Parathyroid adenoma (tissue), 2 donors: ENCODE data around the gene MTIF3.

Experiments used
- H2AFZ ChIP-seq: fragments of 300-600 bp; sonication (generic); one replicate; pipeline ENCODE4 v1.7.0; 2017; ENCODE audit warnings: antibody characterized with exemption, mild to moderate bottlenecking
- H3K27ac ChIP-seq: fragments of 300-600 bp; sonication (generic); one replicate; pipeline ENCODE4 v1.7.0; 2017
- H3K27me3 ChIP-seq: fragments of 300-600 bp; sonication (generic); one replicate; pipeline ENCODE4 v1.7.0; 2017; ENCODE audit warnings: low read length; ENCODE audit not compliant: control insufficient read depth, insufficient read depth
- H3K36me3 ChIP-seq: fragments of 300-600 bp; sonication (generic); one replicate; pipeline ENCODE4 v1.7.0; 2017; ENCODE audit warnings: low read length; ENCODE audit not compliant: control insufficient read depth, insufficient read depth
- H3K4me1 ChIP-seq: fragments of 300-600 bp; sonication (generic); one replicate; pipeline ENCODE4 v1.7.0; 2017; ENCODE audit warnings: control low read depth
- H3K4me2 ChIP-seq: fragments of 300-600 bp; sonication (generic); one replicate; pipeline ENCODE4 v1.7.0; 2017; ENCODE audit warnings: low read length
- H3K4me3 ChIP-seq: fragments of 300-600 bp; sonication (generic); one replicate; pipeline ENCODE4 v1.7.0; 2017; ENCODE audit warnings: low read depth, low read length
- H3K79me2 ChIP-seq: fragments of 300-600 bp; sonication (generic); one replicate; pipeline ENCODE4 v1.7.0; 2017; ENCODE audit warnings: control low read depth
- H3K9ac ChIP-seq: fragments of 300-600 bp; sonication (generic); one replicate; pipeline ENCODE4 v1.7.0; 2017; ENCODE audit warnings: mild to moderate bottlenecking
- H3K9me3 ChIP-seq: fragments of 300-600 bp; sonication (generic); one replicate; pipeline ENCODE4 v1.7.0; 2017; ENCODE audit warnings: low read length; ENCODE audit not compliant: control insufficient read depth
- TF ChIP-seq, protein P1 (sequence below): fragments of 300-600 bp; sonication (generic); IDR thresholded peaks from one replicate; pipeline ENCODE4 v1.7.0; 2017; ENCODE audit warnings: antibody characterized with exemption, mild to moderate bottlenecking
- donor health status: primary hyperparathyroidism.

MTIF3 gene

DNA sequence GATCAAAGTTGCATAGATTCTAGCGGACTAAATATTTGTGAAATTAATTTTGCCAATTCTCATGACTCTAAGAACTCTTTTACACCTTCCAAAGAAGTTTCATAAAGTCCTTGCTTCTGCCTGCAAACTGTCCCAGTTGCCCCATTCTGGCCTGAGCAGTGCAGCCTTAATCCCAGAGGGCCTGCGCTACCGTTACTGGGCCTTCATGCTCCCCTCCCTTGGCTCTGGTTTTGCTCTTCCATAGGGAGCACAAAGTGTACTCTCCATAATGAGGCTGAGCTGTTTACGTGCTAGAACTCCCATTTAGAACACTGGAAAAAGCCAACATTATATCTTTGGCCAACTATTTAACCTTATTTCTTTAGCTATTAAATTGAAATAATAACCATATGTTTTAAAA lies 2.1 kb downstream of the MTIF3 start:
- peaks cover 10% of the 10 kb centered on the region for H3K79me2 ChIP-seq
- no peak overlapping the region for H2AFZ ChIP-seq
- no peaks in the 10 kb centered on the region for H3K27me3 ChIP-seq
- H3K4me1 ChIP-seq: peaks cover 4% of the 10 kb centered on the region
- TF ChIP-seq, protein P1, sequence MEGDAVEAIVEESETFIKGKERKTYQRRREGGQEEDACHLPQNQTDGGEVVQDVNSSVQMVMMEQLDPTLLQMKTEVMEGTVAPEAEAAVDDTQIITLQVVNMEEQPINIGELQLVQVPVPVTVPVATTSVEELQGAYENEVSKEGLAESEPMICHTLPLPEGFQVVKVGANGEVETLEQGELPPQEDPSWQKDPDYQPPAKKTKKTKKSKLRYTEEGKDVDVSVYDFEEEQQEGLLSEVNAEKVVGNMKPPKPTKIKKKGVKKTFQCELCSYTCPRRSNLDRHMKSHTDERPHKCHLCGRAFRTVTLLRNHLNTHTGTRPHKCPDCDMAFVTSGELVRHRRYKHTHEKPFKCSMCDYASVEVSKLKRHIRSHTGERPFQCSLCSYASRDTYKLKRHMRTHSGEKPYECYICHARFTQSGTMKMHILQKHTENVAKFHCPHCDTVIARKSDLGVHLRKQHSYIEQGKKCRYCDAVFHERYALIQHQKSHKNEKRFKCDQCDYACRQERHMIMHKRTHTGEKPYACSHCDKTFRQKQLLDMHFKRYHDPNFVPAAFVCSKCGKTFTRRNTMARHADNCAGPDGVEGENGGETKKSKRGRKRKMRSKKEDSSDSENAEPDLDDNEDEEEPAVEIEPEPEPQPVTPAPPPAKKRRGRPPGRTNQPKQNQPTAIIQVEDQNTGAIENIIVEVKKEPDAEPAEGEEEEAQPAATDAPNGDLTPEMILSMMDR: no peak
- H3K4me3 ChIP-seq: no peak overlapping the region
- no peak overlapping the region for H3K27ac ChIP-seq
- no peaks in the 10 kb centered on the region for H3K36me3 ChIP-seq
- H3K9ac ChIP-seq: no peak overlapping the region
- H3K4me2 ChIP-seq: peak overlapping the region; percentile 6
- no peaks in the 10 kb centered on the region for H3K9me3 ChIP-seq

DNA sequence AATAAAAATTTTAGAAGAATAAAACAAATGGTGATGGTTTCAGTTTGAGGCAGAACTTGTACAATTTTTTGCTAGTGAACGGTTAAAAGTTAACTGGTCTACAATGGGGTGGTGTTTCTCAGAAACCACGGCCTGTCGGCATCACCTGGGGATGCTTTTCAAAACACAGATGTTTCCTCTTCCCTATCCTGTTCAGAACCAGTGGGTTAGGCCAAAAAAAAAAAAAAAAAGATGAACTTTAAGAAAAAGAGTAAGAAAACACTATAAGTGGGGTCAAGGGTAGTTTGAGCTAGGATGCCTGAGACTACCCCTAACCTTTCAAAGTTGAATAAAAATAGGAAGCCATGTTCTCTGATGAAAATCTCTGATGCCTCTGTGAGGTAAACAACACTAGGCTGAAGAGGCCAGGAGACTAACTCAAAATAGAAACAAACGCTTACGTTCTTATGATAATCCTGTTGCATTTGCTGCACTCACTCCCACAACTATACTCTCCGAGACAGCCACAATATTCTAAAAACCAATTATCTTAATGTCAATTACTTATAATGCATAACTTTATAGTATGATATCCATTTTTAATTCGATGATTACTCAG lies 3.3 kb downstream of the MTIF3 start:
- Histone ChIP-seq H3K4me3 (no peak overlapping the region), H3K9me3 (no peaks in the 10 kb centered on the region), H3K79me2 (peaks cover 10% of the 10 kb centered on the region), H3K9ac (no peak overlapping the region), H3K27ac (no peak overlapping the region), H2AFZ (no peak overlapping the region), H3K4me1 (peaks cover 4% of the 10 kb centered on the region), H3K27me3 (no peaks in the 10 kb centered on the region), H3K4me2 (peak overlapping the region; percentile 23), H3K36me3 (no peaks in the 10 kb centered on the region)
- TF ChIP-seq, protein P1: no peak

DNA sequence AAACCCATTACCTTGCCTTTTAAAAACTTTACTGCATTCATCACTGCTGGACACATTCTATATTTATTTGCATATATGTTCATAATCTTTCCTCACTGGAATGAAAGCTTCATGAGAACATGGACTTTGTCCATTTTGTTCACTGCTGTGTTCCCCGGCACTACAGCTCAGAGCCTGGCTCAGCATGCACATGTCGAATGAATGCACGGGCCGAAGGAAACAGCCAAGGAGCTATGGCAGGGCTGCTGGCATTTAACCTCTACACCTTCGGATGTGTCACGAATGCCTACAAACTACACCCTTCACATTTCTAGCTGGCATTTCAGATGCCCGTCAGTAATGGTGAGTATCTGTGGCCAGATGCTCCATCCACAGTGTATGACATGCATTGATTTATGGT lies 7.6 kb downstream of the MTIF3 start:
- no peak overlapping the region for H3K4me2 ChIP-seq
- H3K9me3 ChIP-seq: no peaks in the 10 kb centered on the region
- no peak overlapping the region for H3K9ac ChIP-seq
- H2AFZ ChIP-seq: no peak overlapping the region
- no peaks in the 10 kb centered on the region for H3K4me1 ChIP-seq
- peaks cover 2% of the 10 kb centered on the region for H3K79me2 ChIP-seq
- H3K27me3 ChIP-seq: no peaks in the 10 kb centered on the region
- H3K4me3 ChIP-seq: no peak overlapping the region
- TF ChIP-seq, protein P1: no peak
- H3K36me3 ChIP-seq: no peaks in the 10 kb centered on the region
- no peak overlapping the region for H3K27ac ChIP-seq

DNA sequence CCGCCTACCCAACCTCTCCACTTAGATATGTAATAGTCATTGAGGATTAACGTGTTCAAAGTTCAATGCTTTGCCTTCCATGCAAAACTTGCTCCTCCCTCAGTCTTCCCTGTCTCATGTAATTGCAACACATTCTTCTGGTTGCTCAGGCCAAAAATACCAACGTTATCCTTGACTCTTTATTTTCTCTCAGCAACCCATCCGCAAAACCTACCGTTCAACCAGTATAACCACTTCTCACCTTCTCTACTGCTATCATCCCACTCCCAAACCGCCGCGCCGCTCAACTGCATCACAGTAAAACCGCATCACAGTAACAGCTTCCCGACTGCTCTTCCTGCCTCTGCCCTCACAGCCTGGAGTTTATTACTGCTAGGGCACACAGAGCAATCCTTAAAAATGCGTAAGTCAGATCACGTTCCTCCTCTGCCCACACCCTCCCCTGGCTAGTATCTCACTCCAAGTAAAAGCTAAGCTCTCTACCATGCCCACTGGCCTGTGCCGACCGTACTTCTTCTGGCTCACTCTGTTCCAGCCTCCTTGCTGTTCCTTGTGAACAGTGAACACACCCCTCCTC lies 8.2 kb downstream of the MTIF3 start:
- Histone ChIP-seq H3K27ac (no peak overlapping the region), H2AFZ (no peak overlapping the region), H3K27me3 (no peaks in the 10 kb centered on the region), H3K4me3 (no peak overlapping the region), H3K4me2 (no peak overlapping the region), H3K4me1 (no peaks in the 10 kb centered on the region), H3K9me3 (no peaks in the 10 kb centered on the region), H3K79me2 (peaks cover 2% of the 10 kb centered on the region), H3K9ac (no peak overlapping the region), H3K36me3 (no peaks in the 10 kb centered on the region)
- TF ChIP-seq, protein P1: no peak

DNA sequence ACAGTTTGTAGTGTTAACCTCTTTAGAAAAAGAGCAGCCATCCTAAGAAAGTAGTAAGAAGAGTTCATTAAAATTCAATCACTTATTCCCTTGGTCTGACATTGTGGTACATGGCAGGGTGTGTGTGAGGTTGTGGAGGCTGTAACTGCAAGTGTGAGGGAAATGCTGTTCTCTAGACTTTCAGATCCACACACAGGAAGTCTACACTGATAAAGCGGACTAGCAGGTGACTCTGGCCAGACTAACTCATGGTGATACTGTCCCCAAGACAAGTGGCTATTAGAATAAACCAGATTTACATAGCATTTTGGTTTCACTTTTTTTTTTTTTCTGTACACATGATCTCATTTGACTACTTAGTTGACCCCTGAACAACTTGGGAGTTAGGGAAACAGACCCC lies 10.0 kb downstream of the MTIF3 start:
- H3K36me3 ChIP-seq: no peaks in the 10 kb centered on the region
- H3K27me3 ChIP-seq: no peaks in the 10 kb centered on the region
- H3K4me1 ChIP-seq: no peaks in the 10 kb centered on the region
- no peak overlapping the region for H3K4me2 ChIP-seq
- no peak overlapping the region for H3K27ac ChIP-seq
- H3K9ac ChIP-seq: no peak overlapping the region
- no peak overlapping the region for H3K4me3 ChIP-seq
- no peak overlapping the region for H2AFZ ChIP-seq
- TF ChIP-seq, protein P1: no peak
- no peaks in the 10 kb centered on the region for H3K9me3 ChIP-seq
- H3K79me2 ChIP-seq: peaks cover under 1% of the 10 kb centered on the region
